B cell (primary cell): Measurements from ENCODE around the gene POLH. TPM values are rescaled to one million over a fixed set of nuclear protein-coding genes. Genes with fewer than 3 reads are reported as not detected.

ENCODE experiments used
- ATAC-seq: fragments of 200-7000 bp; cut with Tn5 transposase; one replicate; pipeline ENCODE4 v1.10.0; 2021; ENCODE audit warnings: low read depth, mild to moderate bottlenecking, moderate number of reproducible peaks, moderate library complexity
- CTCF ChIA-PET: fragments of 350-600 bp; sonication (Branson Sonifier 250); formaldehyde crosslinking; loops from one replicate; lab custom pipeline; 2021; ENCODE audit warnings: antibody characterized with exemption, inconsistent platforms; lab: Charles Lee
- POLR2A ChIA-PET: fragments of 350-600 bp; sonication (Branson Sonifier 250); formaldehyde crosslinking; loops from one replicate; lab custom pipeline; 2021; ENCODE audit warnings: antibody characterized with exemption; lab: Charles Lee
- DNase-seq: peaks from one replicate; pipeline ENCODE4 v3.0.0; 2013
- H2AFZ ChIP-seq: 2 replicates; pipeline ENCODE4 v1.6.1; 2012; ENCODE audit warnings: mild to moderate bottlenecking, low read depth, low read length; ENCODE audit not compliant: insufficient read depth, poor library complexity, severe bottlenecking
- H3K27ac ChIP-seq, 2 donors: 1 replicate in 1 of 2; 2 replicates in 1 of 2; pipeline ENCODE4 v1.5.1; 2012 to 2013; ENCODE audit warnings: low read length in 2 of 2, mild to moderate bottlenecking in 2 of 2, moderate library complexity in 1 of 2
- H3K27me3 ChIP-seq, 4 experiments: fragments of 200-600 bp in 1 of 4; sonication (generic) in 1 of 4; replicated peaks in 1 of 4; 1 replicate in 2 of 4; 2 replicates in 2 of 4; pipeline versions ENCODE4 v1.6.1 to v1.7.0; 2013 to 2016; ENCODE audit warnings: low read length in 3 of 4, mild to moderate bottlenecking in 2 of 4, mixed read lengths in 1 of 4, moderate library complexity in 1 of 4; ENCODE audit not compliant: insufficient read depth in 4 of 4, control insufficient read depth in 3 of 4; ENCODE audit errors: control extremely low read depth in 1 of 4
- H3K36me3 ChIP-seq, 2 experiments: replicated peaks in 1 of 2; 1 replicate in 1 of 2; 2 replicates in 1 of 2; pipeline versions ENCODE4 v1.6.1 to v1.7.1; 2013; ENCODE audit warnings: low read length in 1 of 2; ENCODE audit not compliant: insufficient read depth in 2 of 2, control insufficient read depth in 1 of 2; ENCODE audit errors: control extremely low read depth in 1 of 2, extremely low read depth in 1 of 2
- H3K4me1 ChIP-seq, 2 donors: fragments of 200-600 bp in 1 of 2; sonication (generic) in 1 of 2; 1 replicate in 1 of 2; 2 replicates in 1 of 2; pipeline versions ENCODE4 v1.5.1 to v1.6.1; 2013 to 2017; ENCODE audit warnings: low read length in 2 of 2; ENCODE audit not compliant: control insufficient read depth in 2 of 2, insufficient read depth in 2 of 2
- H3K4me2 ChIP-seq: replicated peaks from 2 replicates; pipeline ENCODE3; 2012; ENCODE audit warnings: mild to moderate bottlenecking, low read depth, low read length; ENCODE audit not compliant: poor library complexity, severe bottlenecking
- H3K4me3 ChIP-seq, 5 experiments: fragments of 200-600 bp in 1 of 5; sonication (generic) in 1 of 5; 1 replicate in 3 of 5; 2 replicates in 2 of 5; pipeline versions ENCODE4 v1.5.1 to v1.7.0; 2011 to 2016; ENCODE audit warnings: low read length in 4 of 5, mild to moderate bottlenecking in 4 of 5, low read depth in 2 of 5, control low read depth in 1 of 5, moderate library complexity in 1 of 5; ENCODE audit not compliant: insufficient read depth in 1 of 5; ENCODE audit errors: control extremely low read depth in 1 of 5, extremely low read depth in 1 of 5
- H3K79me2 ChIP-seq: fragments of 200-600 bp; sonication (generic); one replicate; pipeline ENCODE4 v1.6.0; 2016; ENCODE audit warnings: low read length; ENCODE audit not compliant: control insufficient read depth, insufficient read depth
- H3K9ac ChIP-seq: fragments of 200-600 bp; sonication (generic); 2 replicates; pipeline ENCODE4 v1.6.1; 2017; ENCODE audit warnings: mild to moderate bottlenecking, low read length, moderate library complexity
- H3K9me3 ChIP-seq, 3 donors: one replicate each; pipeline versions ENCODE4 v1.6.1 to v1.7.1; 2013; ENCODE audit warnings: low read length in 2 of 3; ENCODE audit not compliant: control insufficient read depth in 2 of 3, insufficient read depth in 1 of 3; ENCODE audit errors: control extremely low read depth in 1 of 3
- H4K20me1 ChIP-seq: 2 replicates; pipeline ENCODE4 v1.6.0; 2012; ENCODE audit warnings: mild to moderate bottlenecking, low read length; ENCODE audit not compliant: insufficient read depth, control insufficient read depth, poor library complexity, severe bottlenecking
- H3K27ac Mint-ChIP-seq: one replicate; pipeline ENCODE4 v1.8.0; 2021; ENCODE audit warnings: mixed read lengths
- H3K27me3 Mint-ChIP-seq: one replicate; pipeline ENCODE4 v1.8.0; 2021; ENCODE audit warnings: mixed read lengths
- H3K4me1 Mint-ChIP-seq: one replicate; pipeline ENCODE4 v1.8.0; 2021; ENCODE audit warnings: mixed read lengths
- H3K4me3 Mint-ChIP-seq: one replicate; pipeline ENCODE4 v1.8.0; 2021; ENCODE audit warnings: mixed read lengths
- H3K9me3 Mint-ChIP-seq: one replicate; pipeline ENCODE4 v1.8.0; 2022; ENCODE audit warnings: mixed read lengths; ENCODE audit not compliant: insufficient read depth
- CTCF ChIP-seq: fragments of 200-600 bp; IDR thresholded peaks from one replicate; pipeline ENCODE4 v1.8.0; 2022; ENCODE audit warnings: antibody characterized with exemption, mild to moderate bottlenecking
- EZH2 ChIP-seq: IDR thresholded peaks from 2 replicates; pipeline ENCODE4 v1.6.1; 2012; ENCODE audit warnings: borderline replicate concordance, low read depth, mild to moderate bottlenecking, moderate library complexity, low read length; ENCODE audit not compliant: insufficient read depth, poor library complexity, severe bottlenecking
- intact Hi-C: fragments of 100-400 bp; cut with micrococcal nuclease; formaldehyde crosslinking; loops from one replicate; pipeline ENCODE4 v1.10.0; 2022
- polyA plus RNA-seq: library from polyadenylated mRNA; depleted of rRNA; stranded (reverse); fragments of >200 nt; gene quantifications from 2 replicates; pipeline ENCODE4 v1.2.3, GENCODE V29; 2012
- total RNA-seq, 2 donors: library from RNA; stranded (reverse); fragments of 120-200 nt in 1 of 2; gene quantifications; 1 replicate in 1 of 2; 2 replicates in 1 of 2; pipeline versions ENCODE4 v1.2.3 to v1.2.4, GENCODE V29; 2013 to 2022

Gene POLH
- total and polyA plus RNA-seq, 2 donors (not counting 1 experiment from before 2014, with no cell fraction given): 14.7 to 24.8 TPM

DNA sequence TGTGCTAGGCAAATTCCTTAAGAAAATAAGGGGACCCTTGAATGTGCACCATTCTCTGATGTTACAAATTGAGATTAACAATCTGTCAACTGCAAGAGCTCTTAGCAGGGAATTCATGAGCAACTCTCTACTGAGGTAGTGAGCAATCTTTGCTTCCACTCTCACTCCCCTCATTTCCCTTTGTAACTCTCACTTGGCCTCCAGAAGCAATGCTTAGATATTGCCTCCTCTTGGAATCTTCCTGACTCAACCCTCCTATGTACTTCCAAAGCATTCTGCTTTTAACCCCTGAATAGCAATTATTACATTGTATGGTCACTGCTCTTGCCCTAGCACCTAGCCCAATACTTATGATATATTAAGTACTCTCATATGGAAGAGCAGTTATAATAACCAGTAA lies 16.7 kb upstream of the POLH start:
- no peaks in the 10 kb centered on the region for H3K9me3 Mint-ChIP-seq

More for the DNA sequence above, 16.7 kb upstream of the POLH start:
- no peak overlapping the region for H3K4me3 Mint-ChIP-seq
- ChIA-PET POLR2A (interaction anchor here (0.7 kb wide), 1 partner anchor 175 kb away, joined by 3 read pairs; no protein-coding TSS in a partner anchor), CTCF (no interaction called here)
- no peaks in the 10 kb centered on the region for H3K27me3 Mint-ChIP-seq
- Histone ChIP-seq H3K27me3 (no peaks in the 10 kb centered on the region), H4K20me1 (no peaks in the 10 kb centered on the region), H3K4me1 (no peaks in the 10 kb centered on the region), H3K27ac (no peak overlapping the region), H3K4me2 (no peak overlapping the region), H3K9me3 (no peaks in the 10 kb centered on the region), H3K9ac (no peak overlapping the region), H2AFZ (no peak overlapping the region), H3K36me3 (peaks cover 27 to 60% of the 10 kb centered on the region in 2 experiments), H3K79me2 (no peaks in the 10 kb centered on the region), H3K4me3 (no peak overlapping the region)
- intact Hi-C loops: no loop called here
- H3K27ac Mint-ChIP-seq: no peak overlapping the region
- DNase-seq: no peak
- no peak for TF ChIP-seq EZH2
- TF ChIP-seq CTCF: no peak
- no peaks in the 10 kb centered on the region for H3K4me1 Mint-ChIP-seq
- no peak for ATAC-seq
